HG02642 (cell line): ENCODE data around the gene STK24.
A peak's percentile ranks its signal among the peaks of the same experiment; 100 is the strongest.

Experiments used
- ATAC-seq: cut with Tn5 transposase; IDR thresholded peaks from one replicate; pipeline ENCODE4 v1.9.1; 2021; ENCODE audit warnings: mild to moderate bottlenecking; ENCODE audit not compliant: unreplicated experiment, poor library complexity

Gene STK24

DNA sequence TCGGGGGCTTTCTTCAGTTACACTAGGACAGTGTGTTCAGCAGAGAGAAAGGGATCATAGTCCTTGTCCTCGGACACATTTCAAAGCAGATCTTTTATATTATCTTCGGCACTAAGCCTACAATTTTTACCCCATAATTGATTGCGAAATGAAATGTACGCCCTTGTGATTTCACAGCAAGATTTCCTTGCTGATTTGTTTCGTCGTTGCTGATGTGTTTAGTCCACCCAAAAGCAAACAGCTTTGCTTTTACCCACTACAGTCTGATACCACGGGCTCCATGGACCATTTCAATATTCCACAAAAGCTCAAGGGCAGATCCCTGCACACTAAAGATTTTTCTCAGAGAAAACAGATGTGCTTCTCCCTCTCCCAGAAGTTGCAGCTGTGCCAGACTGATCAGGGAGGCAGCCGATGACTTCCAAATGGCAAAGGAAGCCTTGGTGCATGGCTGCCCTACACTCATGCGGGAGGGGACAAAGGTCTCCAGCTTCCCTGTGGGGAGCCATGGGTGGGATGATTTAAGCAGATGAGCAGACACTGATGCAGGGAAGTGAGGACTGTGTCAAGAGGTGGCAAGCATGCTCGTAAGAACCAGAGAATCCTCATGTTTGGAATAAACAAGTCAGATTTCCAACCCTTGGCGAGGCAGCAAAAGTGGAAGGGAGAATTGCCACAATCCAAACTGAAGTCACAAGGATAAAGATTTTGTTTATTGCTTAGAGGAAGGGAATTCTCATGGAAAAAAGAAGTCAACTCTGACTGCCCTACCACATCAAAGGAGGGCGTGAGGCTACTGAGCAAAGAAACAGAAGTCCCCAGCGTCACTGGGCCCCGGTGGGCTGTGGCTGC is 81.1 kb downstream of the STK24 start:
- no peak for ATAC-seq

DNA sequence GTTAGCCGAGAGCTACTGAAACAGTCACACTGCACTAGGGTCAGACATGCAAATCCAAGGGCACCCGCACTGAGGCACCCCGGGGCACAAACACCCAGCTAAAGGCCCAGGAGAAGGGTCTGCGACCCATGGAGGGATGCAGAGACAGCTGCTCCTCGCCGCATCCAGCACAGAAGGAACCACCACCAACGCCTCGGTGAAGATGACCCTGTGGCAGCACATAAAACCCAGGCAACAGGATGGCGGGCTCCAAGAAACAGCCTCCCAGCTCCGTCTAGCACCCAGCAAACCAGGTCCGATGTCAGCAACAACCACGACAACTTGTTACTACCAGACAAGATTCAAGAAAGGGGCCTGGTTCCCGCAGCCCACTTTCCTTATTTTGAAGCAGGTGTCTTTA is 82.1 kb downstream of the STK24 start:
- ATAC-seq, result no peak

- no peak for ATAC-seq
These were observed 83.7 kb downstream of the STK24 start for GRCh38 chr13:98493042-98493712.

GRCh38 chr13:98492335-98493041 is 84.4 kb downstream of the STK24 start:
- no peak for ATAC-seq

DNA sequence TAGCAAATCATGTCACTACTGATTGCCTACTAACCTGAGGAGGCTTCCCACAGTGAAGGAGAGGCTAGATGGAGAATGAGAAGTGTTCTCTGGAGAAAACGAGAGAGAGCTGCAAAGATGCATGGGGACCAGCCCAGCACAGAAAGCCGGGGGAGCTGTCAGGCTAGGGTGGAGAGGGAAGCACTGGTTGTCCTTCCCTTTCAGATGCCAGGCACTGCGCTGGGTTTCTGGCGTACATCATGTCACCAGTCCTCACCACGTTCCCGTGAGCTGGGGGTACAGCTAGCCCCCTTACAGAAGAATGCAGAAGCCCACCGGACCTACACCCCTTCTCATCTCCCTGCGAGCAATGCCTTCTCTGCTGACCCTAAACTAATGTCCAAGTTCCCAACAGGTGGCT is 86.0 kb downstream of the STK24 start:
- no peak for ATAC-seq

DNA sequence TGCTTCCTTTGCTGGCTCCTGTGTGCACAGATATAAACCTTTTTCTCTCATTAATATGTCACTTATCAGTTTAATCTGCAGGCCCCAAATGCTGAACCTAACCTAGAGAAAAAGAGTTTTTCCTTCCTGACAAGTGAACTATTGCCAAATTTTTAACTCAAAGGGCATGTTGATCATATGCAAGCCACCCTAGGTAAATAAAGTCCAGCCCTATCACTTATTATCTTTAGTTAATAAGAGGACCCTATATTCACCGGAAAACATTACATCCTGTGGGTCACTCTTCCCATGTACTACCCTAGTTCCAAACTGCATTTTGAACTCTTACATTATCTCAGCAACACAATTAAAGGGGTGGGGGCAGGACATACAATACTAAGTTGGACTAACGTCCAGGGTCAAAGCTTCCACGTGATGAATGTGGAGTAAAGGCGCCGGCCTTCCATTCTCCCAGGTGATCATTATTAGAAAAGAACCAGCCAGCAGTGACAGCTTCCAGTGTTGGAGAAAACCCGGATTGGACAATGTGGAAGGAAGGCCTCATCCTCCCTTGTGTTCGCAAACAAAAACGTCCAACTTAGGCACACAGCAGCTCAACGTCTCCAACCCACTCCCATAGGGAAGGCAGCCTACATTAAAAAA is 86.6 kb downstream of the STK24 start:
- ATAC-seq, result no peak

GRCh38 chr13:98489446-98490194 is 87.3 kb downstream of the STK24 start:
- no peak for ATAC-seq

GRCh38 chr13:98488736-98489135 is 88.2 kb downstream of the STK24 start:
- ATAC-seq, result peak; percentile 68

DNA sequence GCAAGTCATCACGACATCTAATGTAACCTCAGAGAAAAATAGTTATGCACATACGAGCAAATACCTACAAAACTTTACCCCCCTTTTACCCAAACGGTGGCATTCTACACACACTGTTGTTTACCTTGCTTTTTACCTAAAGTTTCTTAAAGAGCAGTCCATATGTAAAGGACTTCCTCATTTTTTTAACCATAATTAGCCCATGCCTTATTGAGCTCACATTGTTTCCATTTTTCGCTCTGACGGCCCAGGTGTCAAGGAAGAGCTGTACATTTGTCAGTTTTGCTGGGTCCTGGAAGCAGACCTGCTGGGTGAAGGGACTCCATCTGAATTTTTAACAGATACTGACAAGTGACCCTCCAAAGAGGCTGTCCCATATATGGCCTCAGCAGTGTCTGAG is 89.4 kb downstream of the STK24 start:
- ATAC-seq, result no peak

DNA sequence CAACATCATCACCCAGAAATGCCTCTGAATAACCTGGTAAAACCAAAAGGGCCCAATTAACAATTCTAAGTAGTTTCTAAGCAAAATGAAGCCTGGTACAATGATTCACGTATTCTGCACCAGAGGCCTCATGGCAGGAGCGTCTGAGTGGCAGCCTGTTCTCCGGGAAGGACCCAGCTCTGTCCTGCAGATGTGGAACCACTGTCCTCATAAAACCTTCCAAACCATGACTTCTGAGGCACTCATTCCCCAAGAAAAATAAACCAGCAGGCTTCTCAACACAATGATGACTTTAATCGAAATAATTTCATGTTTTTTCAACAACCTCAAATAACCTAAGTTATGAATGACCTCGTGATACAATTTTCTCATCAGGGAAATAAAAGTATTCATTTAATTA is 89.9 kb downstream of the STK24 start:
- ATAC-seq, result no peak

DNA sequence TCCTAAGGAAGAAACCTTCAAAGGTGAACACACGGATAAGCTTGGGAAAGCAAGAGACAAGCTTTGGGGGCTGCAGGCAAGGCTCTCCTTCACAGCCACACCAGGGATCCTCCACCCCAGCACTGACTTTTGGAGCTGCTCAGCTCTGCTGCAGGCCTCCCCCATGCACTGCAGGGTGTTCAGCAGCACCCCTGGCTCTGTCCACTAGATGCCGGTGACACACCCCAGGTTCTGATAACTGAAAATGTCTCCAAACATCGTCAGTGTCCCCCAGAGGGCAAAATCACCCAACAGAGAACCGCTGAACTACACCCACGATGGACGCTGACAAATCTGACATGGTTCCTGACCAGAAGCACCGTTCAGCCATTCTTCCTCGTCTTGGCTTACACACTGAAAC is 90.5 kb downstream of the STK24 start:
- ATAC-seq, result no peak

GRCh38 chr13:98485561-98485960 is 91.3 kb downstream of the STK24 start:
- ATAC-seq, result no peak

DNA sequence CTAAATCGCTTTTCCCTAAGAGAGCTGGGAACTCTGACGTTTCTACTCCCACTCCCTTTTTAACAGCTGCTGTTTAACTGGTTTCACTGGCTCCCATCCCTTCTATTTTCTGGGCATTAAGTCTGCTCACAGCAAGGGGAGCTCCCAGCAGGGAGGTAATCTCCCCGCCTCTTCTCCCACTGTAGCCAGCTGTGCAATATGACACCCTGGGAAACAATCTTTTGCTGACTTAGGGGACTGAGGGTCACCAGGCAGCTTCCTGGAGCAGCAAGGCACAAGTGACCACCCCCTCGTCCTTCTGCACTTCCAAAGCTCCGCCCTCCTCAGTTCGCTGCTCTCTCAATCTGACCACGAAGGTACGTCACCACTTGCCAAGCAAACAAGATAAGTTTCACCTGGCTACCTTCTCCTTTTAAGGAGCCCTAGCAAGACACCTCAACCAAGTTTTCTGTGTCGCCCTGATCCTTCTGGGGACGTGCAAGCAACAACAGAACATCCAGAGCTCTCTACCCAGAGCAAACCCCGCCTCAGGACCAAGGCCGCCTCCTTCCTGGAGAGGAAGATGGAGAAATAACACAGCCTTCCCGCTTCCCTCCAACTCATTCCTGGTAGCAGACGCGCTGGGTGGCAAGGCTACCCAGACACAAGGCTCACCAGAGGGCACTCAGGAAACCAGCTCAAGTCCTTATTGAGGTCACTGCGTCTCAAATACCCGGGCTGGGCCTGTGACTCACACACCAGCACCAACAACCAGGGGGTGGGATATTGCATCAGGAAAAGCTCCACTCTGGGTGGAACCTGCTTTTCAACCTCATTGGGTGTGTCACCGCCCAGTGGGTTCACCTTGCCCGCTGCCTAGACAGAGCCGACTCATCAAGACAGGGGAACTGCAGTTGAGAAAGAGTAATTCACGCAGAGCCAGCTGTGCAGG is 92.4 kb downstream of the STK24 start:
- ATAC-seq, result peak; percentile 27

DNA sequence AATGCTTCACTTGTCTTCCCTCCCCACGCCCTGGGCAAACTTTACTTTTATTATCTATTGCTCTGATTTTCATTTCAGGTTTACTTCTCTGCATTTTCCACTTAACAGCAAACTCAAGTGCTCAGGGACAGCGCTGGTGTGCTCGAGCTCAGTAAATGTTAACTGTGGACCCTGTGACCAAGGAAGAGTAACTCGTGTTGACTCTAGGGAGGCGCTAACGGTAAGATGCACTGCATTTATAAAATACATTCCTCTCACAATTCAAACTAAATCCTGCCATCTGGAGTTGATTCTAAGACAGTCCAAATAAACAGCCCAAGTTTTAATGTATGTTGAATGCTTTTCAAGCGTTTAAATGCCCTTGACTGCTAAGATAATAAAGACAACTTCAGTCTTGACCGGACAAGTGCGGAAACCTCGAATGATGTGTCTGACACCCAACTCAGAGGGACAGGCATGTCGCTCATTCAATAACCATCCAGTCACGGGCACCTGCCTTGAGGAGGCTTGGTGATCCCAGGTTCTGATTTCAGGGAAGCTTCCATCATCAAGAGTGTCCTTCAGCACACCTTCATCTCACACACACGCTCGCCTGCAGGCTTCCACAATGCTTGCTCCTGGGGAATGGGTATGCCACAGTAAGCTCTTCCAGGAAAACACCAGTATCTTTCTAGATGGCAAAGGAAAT is 93.2 kb downstream of the STK24 start:
- ATAC-seq, result no peak

GRCh38 chr13:98482476-98483444 is 94.1 kb downstream of the STK24 start:
- no peak for ATAC-seq

GRCh38 chr13:98480915-98481877 is 95.7 kb downstream of the STK24 start:
- no peak for ATAC-seq
